Lower lobe of right lung (tissue), 2 donors: ENCODE measurements around the gene SLC39A10. TPM values are rescaled to one million over a fixed set of nuclear protein-coding genes. Genes with fewer than 3 reads are reported as not detected.
A peak's percentile ranks its signal among the peaks of the same experiment; 100 is the strongest.

Experiments
- ATAC-seq, 2 donors: fragments of 200-7000 bp; cut with Tn5 transposase; one replicate each; pipeline ENCODE4 v1.9.1; 2020 to 2022; ENCODE audit warnings: mild to moderate bottlenecking in 2 of 2, moderate library complexity in 2 of 2
- DNase-seq: peaks from one replicate; pipeline ENCODE4 v3.0.0-alpha.2; 2020
- H3K27ac ChIP-seq: fragments of 200-600 bp; one replicate; pipeline ENCODE4 v1.8.0; 2022
- H3K27me3 ChIP-seq: fragments of 200-600 bp; one replicate; pipeline ENCODE4 v1.8.0; 2022; ENCODE audit warnings: low read depth
- H3K36me3 ChIP-seq: fragments of 200-600 bp; one replicate; pipeline ENCODE4 v1.8.0; 2022; ENCODE audit warnings: mild to moderate bottlenecking
- H3K4me1 ChIP-seq: fragments of 200-600 bp; one replicate; pipeline ENCODE4 v1.8.0; 2022
- H3K4me3 ChIP-seq: fragments of 200-600 bp; one replicate; pipeline ENCODE4 v1.8.0; 2022; ENCODE audit warnings: mild to moderate bottlenecking
- H3K9me3 ChIP-seq: fragments of 200-600 bp; one replicate; pipeline ENCODE4 v1.8.0; 2022
- CTCF ChIP-seq: fragments of 200-600 bp; IDR thresholded peaks from one replicate; pipeline ENCODE4 v1.8.0; 2022; ENCODE audit warnings: antibody characterized with exemption, mild to moderate bottlenecking
- intact Hi-C: fragments of 100-400 bp; cut with DNase I; formaldehyde crosslinking; loops from one replicate; pipeline ENCODE4 v1.11.0; 2022
- total RNA-seq: library from RNA; stranded (reverse); fragmentation: NEBNext Ultra II Directional; extraction: Animal tissue kit (Norgen Biotek cat#: 25700); gene quantifications from one replicate; pipeline ENCODE4 v1.2.1, GENCODE V29; 2021
- donor health status: DM: no; HTN: yes; CAD: no; lungs with severe emphysema.

The SLC39A10 gene
- total RNA-seq, 1 donor from 2014 or later, result 37.2 TPM

DNA sequence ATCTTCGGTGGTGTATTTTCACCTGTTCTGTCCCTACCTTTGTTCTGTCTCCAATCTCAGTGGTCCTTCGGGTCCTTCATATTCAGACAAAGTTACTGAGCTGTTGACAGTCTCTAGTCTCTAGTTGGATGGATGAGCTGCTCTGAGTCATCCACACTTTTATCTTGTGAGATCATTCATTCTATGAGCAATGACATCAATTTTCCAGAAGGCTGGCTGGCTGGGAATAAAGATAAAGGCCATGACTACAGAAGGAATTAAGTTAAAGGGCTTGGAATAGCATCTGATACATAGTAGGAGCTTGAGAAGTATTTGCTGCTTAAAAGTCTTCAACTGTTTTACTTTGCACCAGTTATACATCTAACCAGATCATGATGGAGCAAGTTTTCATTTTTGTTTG is 43.1 kb upstream of the SLC39A10 start:
- TF ChIP-seq CTCF, result no peak
- Histone ChIP-seq H3K9me3 (no peaks in the 10 kb centered on the region), H3K4me3 (no peak overlapping the region), H3K27me3 (no peaks in the 10 kb centered on the region), H3K27ac (no peak overlapping the region), H3K4me1 (peaks cover 25% of the 10 kb centered on the region), H3K36me3 (no peaks in the 10 kb centered on the region)
- intact Hi-C loops, result no loop called here
- ATAC-seq (peak in 1 of 2 donors; percentile 26), DNase-seq (no peak)

DNA sequence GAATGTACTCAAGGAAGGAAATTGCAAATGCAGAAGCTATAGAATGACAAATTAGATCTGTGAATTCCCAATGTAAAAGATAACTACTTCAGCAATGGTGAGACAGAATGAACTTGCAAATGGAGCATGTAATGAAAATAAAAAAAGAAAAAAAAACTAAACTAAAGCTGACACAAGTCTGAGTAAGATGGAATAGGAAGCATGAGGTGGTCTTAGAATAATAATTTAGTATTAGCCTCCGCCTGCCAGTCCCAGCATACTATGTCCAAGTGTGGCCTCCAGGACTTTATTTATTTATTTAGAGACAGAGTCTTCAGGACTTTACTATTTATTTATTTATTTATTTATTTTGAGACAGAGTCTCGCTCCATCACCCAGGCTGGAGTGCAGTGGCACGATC is 37.4 kb upstream of the SLC39A10 start:
- H3K27ac ChIP-seq, result no peak overlapping the region
- DNase-seq (no peak), ATAC-seq (no peak)
- H3K4me1 ChIP-seq, result no peaks in the 10 kb centered on the region
- no peaks in the 10 kb centered on the region for H3K36me3 ChIP-seq
- no peaks in the 10 kb centered on the region for H3K9me3 ChIP-seq
- H3K4me3 ChIP-seq, result no peak overlapping the region
- intact Hi-C loops, result no loop called here
- TF ChIP-seq CTCF, result no peak
- H3K27me3 ChIP-seq, result no peaks in the 10 kb centered on the region

DNA sequence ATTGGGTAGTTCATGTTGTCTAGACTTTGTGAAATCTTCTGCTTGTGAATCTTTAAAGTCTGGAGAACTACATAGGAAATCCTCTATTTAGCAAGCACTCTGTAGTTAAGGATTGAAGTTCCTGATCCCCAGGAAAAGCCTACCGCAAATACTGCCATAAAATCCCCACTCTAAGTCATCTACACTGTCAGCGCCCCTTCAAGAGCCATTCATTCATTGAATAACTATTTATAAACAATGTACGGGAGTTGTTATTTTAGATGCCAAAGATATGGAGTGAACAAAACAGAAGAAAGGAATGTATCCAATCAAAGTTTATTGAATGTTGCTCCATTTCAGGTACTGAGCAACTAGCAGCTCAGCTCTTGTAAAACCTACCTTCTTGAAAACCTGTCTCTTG is 36.5 kb upstream of the SLC39A10 start:
- no peak for ATAC-seq
- Histone ChIP-seq H3K4me1 (no peaks in the 10 kb centered on the region), H3K9me3 (no peaks in the 10 kb centered on the region), H3K27ac (no peak overlapping the region), H3K27me3 (no peaks in the 10 kb centered on the region), H3K36me3 (no peaks in the 10 kb centered on the region), H3K4me3 (no peak overlapping the region)
- no peak for DNase-seq
- TF ChIP-seq CTCF, result no peak
- intact Hi-C loops, result no loop called here

DNA sequence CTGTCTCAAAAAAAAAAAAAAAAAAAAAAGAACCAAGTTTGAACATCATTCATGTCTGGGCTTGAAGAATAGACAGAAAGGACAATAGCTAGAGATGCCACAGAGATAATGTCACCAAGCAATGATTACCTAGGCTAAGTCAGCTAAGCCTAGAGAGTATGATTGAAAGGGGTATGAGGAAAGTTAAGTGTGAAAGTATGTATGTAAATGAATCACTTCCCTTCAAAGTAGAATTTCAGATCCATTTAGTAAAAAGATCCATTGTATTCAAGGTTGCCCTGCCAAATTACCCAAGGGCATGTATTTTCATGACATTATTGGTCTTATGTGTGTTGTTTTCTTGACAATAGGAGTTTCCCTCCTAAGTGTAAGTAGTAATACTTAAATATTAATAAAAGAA is 34.1 kb upstream of the SLC39A10 start:
- no peak for TF ChIP-seq CTCF
- no peaks in the 10 kb centered on the region for H3K9me3 ChIP-seq
- H3K36me3 ChIP-seq, result no peaks in the 10 kb centered on the region
- no peak overlapping the region for H3K27ac ChIP-seq
- DNase-seq (no peak), ATAC-seq (no peak)
- H3K4me3 ChIP-seq, result no peak overlapping the region
- intact Hi-C loops, result no loop called here
- no peaks in the 10 kb centered on the region for H3K4me1 ChIP-seq
- no peaks in the 10 kb centered on the region for H3K27me3 ChIP-seq

DNA sequence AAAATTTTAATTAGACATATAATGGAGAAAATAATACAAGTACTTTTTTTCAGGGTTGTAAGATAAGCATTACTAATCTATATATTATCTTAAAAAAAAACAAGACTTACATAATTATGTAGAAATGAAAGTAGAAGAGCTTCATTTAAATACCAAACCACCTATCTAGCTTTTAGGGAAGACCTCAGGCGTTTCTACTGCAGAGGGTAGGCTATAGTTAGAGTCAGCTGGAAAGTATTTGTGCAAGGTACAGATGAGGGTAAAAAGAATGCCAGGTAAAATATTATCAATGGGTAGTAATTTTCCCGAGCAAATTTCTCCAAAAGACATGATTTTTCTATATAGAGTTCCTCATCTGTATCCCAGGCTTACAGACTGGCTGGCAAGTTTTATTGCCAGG is 30.5 kb upstream of the SLC39A10 start:
- ATAC-seq, result no peak
- Histone ChIP-seq H3K27ac (no peak overlapping the region), H3K4me1 (no peaks in the 10 kb centered on the region), H3K9me3 (no peaks in the 10 kb centered on the region), H3K4me3 (no peak overlapping the region), H3K36me3 (no peaks in the 10 kb centered on the region), H3K27me3 (no peaks in the 10 kb centered on the region)
- intact Hi-C loops, result no loop called here
- no peak for DNase-seq
- no peak for TF ChIP-seq CTCF

- ATAC-seq (no peak), DNase-seq (no peak)
- Histone ChIP-seq H3K36me3 (no peaks in the 10 kb centered on the region), H3K9me3 (no peaks in the 10 kb centered on the region), H3K4me3 (no peak overlapping the region), H3K27ac (no peak overlapping the region), H3K27me3 (no peaks in the 10 kb centered on the region), H3K4me1 (no peaks in the 10 kb centered on the region)
- TF ChIP-seq CTCF, result no peak
- intact Hi-C loops, result no loop called here
Observed at GRCh38 chr2:195628666-195629065, 28.4 kb upstream of the SLC39A10 start.
